H9 (cell line): ENCODE data around the gene DYNC2H1. TPM values are rescaled to one million over a fixed set of nuclear protein-coding genes. Genes with fewer than 3 reads are reported as not detected.

Experiments used
- DNase-seq: peaks from one replicate; pipeline ENCODE4 v3.0.0-alpha.2; 2017
- H2AFZ ChIP-seq: one replicate; pipeline ENCODE4 v1.6.1; 2013; ENCODE audit warnings: mild to moderate bottlenecking, low read length, control low read depth, moderate library complexity
- H2AK5ac ChIP-seq: 2 replicates; pipeline ENCODE4 v1.6.1; 2013; ENCODE audit warnings: low read length, control low read depth, mixed read lengths; ENCODE audit not compliant: insufficient read length
- H2BK120ac ChIP-seq: one replicate; pipeline ENCODE4 v1.6.1; 2013; ENCODE audit warnings: low read depth, mild to moderate bottlenecking, low read length, control low read depth, inconsistent platforms; ENCODE audit not compliant: poor library complexity, severe bottlenecking
- H2BK12ac ChIP-seq: 2 replicates; pipeline ENCODE4 v1.6.1; 2013; ENCODE audit warnings: low read length, control low read depth, mixed read lengths, low read depth; ENCODE audit not compliant: insufficient read length
- H2BK15ac ChIP-seq: 2 replicates; pipeline ENCODE4 v1.6.1; 2013; ENCODE audit warnings: low read depth, low read length, control low read depth
- H2BK20ac ChIP-seq: one replicate; pipeline ENCODE4 v1.6.1; 2013; ENCODE audit warnings: low read depth, mild to moderate bottlenecking, low read length, control low read depth, inconsistent platforms; ENCODE audit not compliant: poor library complexity, severe bottlenecking
- H2BK5ac ChIP-seq: 2 replicates; pipeline ENCODE4 v1.6.1; 2013; ENCODE audit warnings: low read length, control low read depth, mixed read lengths; ENCODE audit not compliant: insufficient read length
- H3K14ac ChIP-seq: 2 replicates; pipeline ENCODE4 v1.6.1; 2013; ENCODE audit warnings: low read length, control low read depth; ENCODE audit not compliant: insufficient read depth
- H3K18ac ChIP-seq: 2 replicates; pipeline ENCODE4 v1.6.1; 2013; ENCODE audit warnings: low read depth, mild to moderate bottlenecking, mixed read lengths, low read length, control low read depth; ENCODE audit not compliant: insufficient read length
- H3K23ac ChIP-seq: 2 replicates; pipeline ENCODE4 v1.6.1; 2013; ENCODE audit warnings: low read length, control low read depth, mixed read lengths, low read depth; ENCODE audit not compliant: insufficient read length
- H3K23me2 ChIP-seq: 2 replicates; pipeline ENCODE4 v1.6.1; 2013; ENCODE audit warnings: low read depth, mild to moderate bottlenecking, mixed read lengths, low read length, control low read depth; ENCODE audit not compliant: insufficient read length, poor library complexity, severe bottlenecking
- H3K27ac ChIP-seq: 2 replicates; pipeline ENCODE4 v1.5.1; 2013; ENCODE audit warnings: low read length, control low read depth, mixed read lengths, low read depth; ENCODE audit not compliant: insufficient read length
- H3K27me3 ChIP-seq: 2 replicates; pipeline ENCODE4 v1.6.1; 2013; ENCODE audit warnings: low read length, control low read depth, inconsistent platforms; ENCODE audit not compliant: insufficient read depth
- H3K4ac ChIP-seq: 2 replicates; pipeline ENCODE4 v1.6.1; 2013; ENCODE audit warnings: low read depth, mild to moderate bottlenecking, control low read depth, inconsistent platforms, low read length, moderate library complexity
- H3K4me1 ChIP-seq: 2 replicates; pipeline ENCODE4 v1.6.1; 2013; ENCODE audit warnings: low read length, control low read depth, inconsistent platforms; ENCODE audit not compliant: insufficient read depth
- H3K4me2 ChIP-seq: 2 replicates; pipeline ENCODE4 v1.6.1; 2013; ENCODE audit warnings: low read length, control low read depth, mixed read lengths; ENCODE audit not compliant: insufficient read length, insufficient read depth
- H3K56ac ChIP-seq: 2 replicates; pipeline ENCODE4 v1.6.1; 2013; ENCODE audit warnings: low read depth, mild to moderate bottlenecking, mixed read lengths, low read length, control low read depth; ENCODE audit not compliant: insufficient read length
- H3K79me1 ChIP-seq: 2 replicates; pipeline ENCODE4 v1.6.1; 2013; ENCODE audit warnings: low read depth, mild to moderate bottlenecking, moderate library complexity, low read length, control low read depth, inconsistent platforms; ENCODE audit not compliant: insufficient read depth, poor library complexity, severe bottlenecking
- H3K79me2 ChIP-seq: 2 replicates; pipeline ENCODE4 v1.6.1; 2013; ENCODE audit warnings: low read length, control low read depth, inconsistent platforms; ENCODE audit not compliant: insufficient read depth
- H3K9ac ChIP-seq: 2 replicates; pipeline ENCODE4 v1.6.1; 2013; ENCODE audit warnings: low read length, control low read depth, mixed read lengths; ENCODE audit not compliant: insufficient read length; ENCODE audit errors: extremely low read depth
- H3K9me3 ChIP-seq: one replicate; pipeline ENCODE4 v1.6.1; 2013; ENCODE audit warnings: low read depth, low read length, inconsistent platforms; ENCODE audit not compliant: control insufficient read depth
- H3T11ph ChIP-seq: one replicate; pipeline ENCODE4 v1.6.1; 2013; ENCODE audit warnings: mild to moderate bottlenecking, low read length, control low read depth, inconsistent platforms
- H4K20me1 ChIP-seq: one replicate; pipeline ENCODE4 v1.6.1; 2013; ENCODE audit not compliant: control insufficient read depth, insufficient read length, insufficient read depth
- H4K5ac ChIP-seq: 2 replicates; pipeline ENCODE4 v1.6.1; 2013; ENCODE audit warnings: low read depth, mild to moderate bottlenecking, mixed read lengths, low read length, control low read depth; ENCODE audit not compliant: insufficient read length
- H4K8ac ChIP-seq: replicated peaks from 2 replicates; pipeline ENCODE4 v1.6.1; 2013; ENCODE audit warnings: low read length, control low read depth, mixed read lengths, low read depth; ENCODE audit not compliant: insufficient read length
- H4K91ac ChIP-seq: 2 replicates; pipeline ENCODE4 v1.6.1; 2013; ENCODE audit warnings: low read depth, mild to moderate bottlenecking, moderate library complexity, mixed read lengths, low read length, control low read depth; ENCODE audit not compliant: insufficient read length
- H3K27ac Mint-ChIP-seq, 3 experiments: 2 replicates in 2 of 3; 3 replicates in 1 of 3; pipeline ENCODE4 v1.8.0; 2020 to 2021; ENCODE audit warnings: mixed read lengths in 3 of 3, mild to moderate bottlenecking in 1 of 3, moderate library complexity in 1 of 3
- H3K27me3 Mint-ChIP-seq: 2 replicates; pipeline ENCODE4 v1.8.0; 2021; ENCODE audit warnings: low read depth, mild to moderate bottlenecking, moderate library complexity, mixed read lengths
- H3K36me3 Mint-ChIP-seq, 3 experiments: 2 replicates in 2 of 3; 3 replicates in 1 of 3; pipeline ENCODE4 v1.8.0; 2020 to 2021; ENCODE audit warnings: low read depth in 3 of 3, mixed read lengths in 3 of 3; ENCODE audit not compliant: insufficient read depth in 1 of 3
- H3K4me1 Mint-ChIP-seq, 2 experiments: 2 replicates each; pipeline ENCODE4 v1.8.0; 2020; ENCODE audit warnings: mixed read lengths in 2 of 2
- H3K4me3 Mint-ChIP-seq, 2 experiments: 2 replicates in 1 of 2; 3 replicates in 1 of 2; pipeline ENCODE4 v1.8.0; 2020 to 2021; ENCODE audit warnings: mild to moderate bottlenecking in 2 of 2, mixed read lengths in 2 of 2, moderate library complexity in 1 of 2
- H3K9me3 Mint-ChIP-seq, 2 experiments: 2 replicates in 1 of 2; 3 replicates in 1 of 2; pipeline ENCODE4 v1.8.0; 2020; ENCODE audit warnings: mild to moderate bottlenecking in 2 of 2, mixed read lengths in 2 of 2, moderate library complexity in 1 of 2
- CTCF ChIP-seq: fragments of 200-600 bp; sonication (generic); conservative IDR thresholded peaks from 3 replicates; pipeline ENCODE4 v1.8.0; 2021; ENCODE audit warnings: antibody characterized with exemption, mild to moderate bottlenecking
- WGBS: extraction: QIAGEN DNeasy Blood & Tissue Kit; methylation state at CpG from one replicate; pipeline ENCODE4 v1.1.7; 2013; ENCODE audit warnings: missing lambda C conversion rate, low lambda C conversion rate, mixed read lengths; ENCODE audit not compliant: insufficient read length; ENCODE audit errors: extremely low coverage; 5-methylcytosine and 5-hydroxymethylcytosine counted together
- total RNA-seq: library from RNA; stranded (reverse); gene quantifications from 2 replicates; pipeline ENCODE4 v1.2.1, GENCODE V29; 2021

Gene DYNC2H1
- total RNA-seq, 1 experiment from 2014 or later, result 13.2 TPM

DNA sequence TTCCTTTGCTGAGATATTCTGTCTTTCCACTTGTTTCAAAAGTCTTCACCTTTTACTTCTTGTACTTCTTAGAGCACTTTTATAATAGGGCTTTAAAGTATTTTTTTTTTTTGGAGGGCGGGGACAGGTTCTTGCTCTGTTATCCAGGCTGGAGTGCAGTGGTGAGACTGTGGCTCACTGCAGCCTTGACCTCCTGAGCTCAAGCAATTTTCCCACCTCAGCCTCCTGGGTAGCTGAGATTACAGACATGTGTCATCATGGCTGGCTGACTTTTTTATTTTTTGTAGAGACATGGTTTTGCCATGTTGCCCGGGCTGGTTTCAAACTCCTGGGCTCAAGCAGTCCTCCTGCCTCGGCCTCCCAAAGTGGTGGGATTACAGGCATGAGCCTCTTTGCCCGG, 57.9 kb downstream of the DYNC2H1 start:
- no peaks in the 10 kb centered on the region for H3K79me1 ChIP-seq
- WGBS, result no CpG with 5 or more reads among the region's 4 CpGs
- no peaks in the 10 kb centered on the region for H3K4me1 ChIP-seq
- H3K79me2 ChIP-seq, result no peaks in the 10 kb centered on the region
- H2AFZ ChIP-seq, result no peak overlapping the region
- H2AK5ac ChIP-seq, result no peak overlapping the region
- no peak overlapping the region for H3T11ph ChIP-seq
- H4K5ac ChIP-seq, result no peak overlapping the region
- H3K9me3 ChIP-seq, result no peaks in the 10 kb centered on the region
- no peak overlapping the region for H2BK12ac ChIP-seq
- no peak overlapping the region for H3K27ac Mint-ChIP-seq
- H3K23ac ChIP-seq, result no peak overlapping the region
- no peaks in the 10 kb centered on the region for H4K20me1 ChIP-seq
- no peaks in the 10 kb centered on the region for H3K27me3 Mint-ChIP-seq
- peaks cover 0 to 7% (median 0%) of the 10 kb centered on the region in 3 experiments; a peak in 2 of 7 replicates for H3K36me3 Mint-ChIP-seq
- H3K4ac ChIP-seq, result no peak overlapping the region
- DNase-seq, result no peak
- H3K27ac ChIP-seq, result no peak overlapping the region
- H2BK5ac ChIP-seq, result no peak overlapping the region
- no peak for TF ChIP-seq CTCF
- H3K4me2 ChIP-seq, result no peak overlapping the region
- H3K14ac ChIP-seq, result no peak overlapping the region
- no peak overlapping the region for H4K91ac ChIP-seq
- H3K9me3 Mint-ChIP-seq, result no peaks in the 10 kb centered on the region
- H3K23me2 ChIP-seq, result no peaks in the 10 kb centered on the region
- no peak overlapping the region for H3K18ac ChIP-seq
- H2BK15ac ChIP-seq, result no peak overlapping the region
- H3K9ac ChIP-seq, result no peak overlapping the region
- no peak overlapping the region for H3K56ac ChIP-seq
- H2BK120ac ChIP-seq, result no peak overlapping the region
- H3K27me3 ChIP-seq, result no peaks in the 10 kb centered on the region
- H3K4me3 Mint-ChIP-seq, result no peak overlapping the region
- no peak overlapping the region for H4K8ac ChIP-seq
- no peaks in the 10 kb centered on the region for H3K4me1 Mint-ChIP-seq
- no peak overlapping the region for H2BK20ac ChIP-seq
